ENCODE measurements around the gene GNAS. TPM values are rescaled to one million over a fixed set of nuclear protein-coding genes. Genes with fewer than 3 reads are reported as not detected.

GNAS gene
- total and polyA plus RNA-seq, 7 donors: 700 to 1,905 (median 1,386) TPM

GRCh38 chr20:58886546-58886945, 34.0 kb downstream of the GNAS start:
- no peaks in the 10 kb centered on the region for H3K36me3 ChIP-seq (ENCODE audit: insufficient read depth in 1 of 2, low read depth in 1 of 2)
- H3K4me3 ChIP-seq: no peak overlapping the region
- H3K27ac ChIP-seq: no peak overlapping the region
- H3K27me3 ChIP-seq (ENCODE audit: insufficient read depth in 3 of 3, low read length in 2 of 3): no peaks in the 10 kb centered on the region
- intact Hi-C loops (cut with DNase I): no loop called here
- no peaks in the 10 kb centered on the region for H3K9me3 ChIP-seq
- DNase-seq (no peak), ATAC-seq (no peak)
- TF ChIP-seq CTCF (IDR thresholded peaks at IDR 0.05): no peak
- H3K4me1 ChIP-seq: peaks cover 5% of the 10 kb centered on the region

- H3K4me3 ChIP-seq: peak overlapping the region; percentile 84
- H3K4me1 ChIP-seq: peaks cover 1% of the 10 kb centered on the region
- DNase-seq: no peak
- 50 to 64% (median 56%) methylated on average over 12 of the region's 12 CpGs for WGBS, 3 donors
- no peak for ATAC-seq
- no peaks in the 10 kb centered on the region for H3K9me3 ChIP-seq
- TF ChIP-seq CTCF (IDR thresholded peaks at IDR 0.05): no peak
- no peaks in the 10 kb centered on the region for H3K27me3 ChIP-seq (ENCODE audit: insufficient read depth in 3 of 3, low read length in 2 of 3)
- intact Hi-C loops (cut with DNase I): no loop called here
- no peaks in the 10 kb centered on the region for H3K36me3 ChIP-seq (ENCODE audit: insufficient read depth in 1 of 2, low read depth in 1 of 2)
- peak overlapping the region; percentile 97 for H3K27ac ChIP-seq
These were observed 35.6 kb downstream of the GNAS start for GRCh38 chr20:58888103-58888502.

GRCh38 chr20:58888521-58889333, 36.2 kb downstream of the GNAS start:
- peak overlapping the region; percentile 97 for H3K27ac ChIP-seq
- H3K4me1 ChIP-seq: peaks cover 8% of the 10 kb centered on the region
- H3K27me3 ChIP-seq (ENCODE audit: insufficient read depth in 3 of 3, low read length in 2 of 3): no peaks in the 10 kb centered on the region
- DNase-seq: peak; percentile 83 to 92
- peak overlapping the region; percentile 84 for H3K4me3 ChIP-seq
- TF ChIP-seq CTCF (IDR thresholded peaks at IDR 0.05): no peak
- peak; percentile 62 to 76 (median 72) for ATAC-seq
- H3K36me3 ChIP-seq (ENCODE audit: insufficient read depth in 1 of 2, low read depth in 1 of 2): no peaks in the 10 kb centered on the region
- intact Hi-C loops (cut with DNase I): no loop called here
- H3K9me3 ChIP-seq: no peaks in the 10 kb centered on the region
- WGBS, 3 donors: 45 to 59% (median 50%) methylated on average over 67 to 101 of the region's 101 CpGs

GRCh38 chr20:58889334-58889760, 36.8 kb downstream of the GNAS start:
- Histone ChIP-seq H3K36me3 (ENCODE audit: insufficient read depth in 1 of 2, low read depth in 1 of 2) (no peaks in the 10 kb centered on the region), H3K27ac (peak overlapping the region; percentile 97), H3K4me3 (peak overlapping the region; percentile 84), H3K9me3 (no peaks in the 10 kb centered on the region), H3K27me3 (ENCODE audit: insufficient read depth in 3 of 3, low read length in 2 of 3) (no peaks in the 10 kb centered on the region), H3K4me1 (peaks cover 14% of the 10 kb centered on the region)
- WGBS, 3 donors: 38 to 59% (median 41%) methylated on average over 27 to 35 of the region's 35 CpGs
- no peak for ATAC-seq
- DNase-seq: no peak
- no peak for TF ChIP-seq CTCF (IDR thresholded peaks at IDR 0.05)
- intact Hi-C loops (cut with DNase I): no loop called here

All from psoas muscle (tissue), 8 donors.